Progenitor cell of endocrine pancreas (in vitro differentiated cells): Measurements from ENCODE around the gene GTPBP1. TPM values are rescaled to one million over a fixed set of nuclear protein-coding genes. Genes with fewer than 3 reads are reported as not detected.

Source experiments
- DNase-seq: peaks from one replicate; pipeline ENCODE4 v3.0.0; 2021; ENCODE audit warnings: low spot score; ENCODE audit not compliant: unreplicated experiment
- H3K27ac Mint-ChIP-seq: 2 replicates; pipeline ENCODE4 v1.8.0; 2021; ENCODE audit warnings: mild to moderate bottlenecking, moderate library complexity, mixed read lengths
- H3K27me3 Mint-ChIP-seq: 2 replicates; pipeline ENCODE4 v1.8.0; 2021; ENCODE audit warnings: mixed read lengths
- H3K36me3 Mint-ChIP-seq: 2 replicates; pipeline ENCODE4 v1.8.0; 2022; ENCODE audit warnings: mixed read lengths; ENCODE audit not compliant: insufficient read depth
- H3K4me1 Mint-ChIP-seq: 2 replicates; pipeline ENCODE4 v1.8.0; 2021; ENCODE audit warnings: low read depth, mixed read lengths
- H3K4me3 Mint-ChIP-seq: 2 replicates; pipeline ENCODE4 v1.8.0; 2021; ENCODE audit warnings: low read depth, mild to moderate bottlenecking, moderate library complexity, mixed read lengths
- H3K9me3 Mint-ChIP-seq: 2 replicates; pipeline ENCODE4 v1.8.0; 2021; ENCODE audit warnings: low read depth, mixed read lengths
- total RNA-seq: library from RNA; stranded (reverse); gene quantifications from 2 replicates; pipeline ENCODE4 v1.2.1, GENCODE V29; 2021
- TF ChIP-seq, protein P1 (sequence below): fragments of 200-600 bp; sonication (generic); IDR thresholded peaks from one replicate; pipeline ENCODE4 v1.5.0; 2021; ENCODE audit warnings: antibody characterized with exemption, mild to moderate bottlenecking; ENCODE audit not compliant: unreplicated experiment

Gene GTPBP1
- total RNA-seq, 1 donor from 2014 or later: 64.0 TPM

DNA sequence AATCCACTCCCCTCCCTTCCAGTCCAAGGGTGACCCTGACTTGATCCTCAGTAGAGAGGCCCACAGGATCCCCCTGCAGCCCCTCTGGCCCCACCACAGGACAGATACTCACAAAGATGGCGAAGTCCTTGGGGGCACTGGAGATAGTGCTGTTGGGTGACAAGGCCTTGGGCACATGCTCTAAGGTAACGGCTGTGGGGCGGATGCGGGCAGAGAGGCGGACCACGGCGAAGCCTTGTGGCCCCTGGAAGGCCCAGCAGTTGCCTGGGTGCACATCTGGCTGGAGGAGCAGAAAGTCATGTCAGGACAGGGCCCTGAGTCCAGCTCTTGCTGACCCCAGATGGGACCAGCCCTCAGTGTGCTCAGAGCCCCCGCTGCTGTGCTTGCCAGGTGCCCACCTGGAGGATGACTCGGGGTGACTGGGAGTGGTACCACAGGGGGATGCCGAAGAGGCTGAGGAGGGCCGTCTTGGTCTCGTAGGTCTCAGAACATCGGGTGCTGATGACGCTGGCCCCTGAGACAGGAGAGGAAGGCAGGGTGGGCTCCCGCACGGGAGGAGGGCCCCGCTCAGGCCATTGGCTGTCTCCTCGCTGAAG, 32.8 kb downstream of the GTPBP1 start:
- H3K9me3 Mint-ChIP-seq: no peaks in the 10 kb centered on the region
- TF ChIP-seq, protein P1, sequence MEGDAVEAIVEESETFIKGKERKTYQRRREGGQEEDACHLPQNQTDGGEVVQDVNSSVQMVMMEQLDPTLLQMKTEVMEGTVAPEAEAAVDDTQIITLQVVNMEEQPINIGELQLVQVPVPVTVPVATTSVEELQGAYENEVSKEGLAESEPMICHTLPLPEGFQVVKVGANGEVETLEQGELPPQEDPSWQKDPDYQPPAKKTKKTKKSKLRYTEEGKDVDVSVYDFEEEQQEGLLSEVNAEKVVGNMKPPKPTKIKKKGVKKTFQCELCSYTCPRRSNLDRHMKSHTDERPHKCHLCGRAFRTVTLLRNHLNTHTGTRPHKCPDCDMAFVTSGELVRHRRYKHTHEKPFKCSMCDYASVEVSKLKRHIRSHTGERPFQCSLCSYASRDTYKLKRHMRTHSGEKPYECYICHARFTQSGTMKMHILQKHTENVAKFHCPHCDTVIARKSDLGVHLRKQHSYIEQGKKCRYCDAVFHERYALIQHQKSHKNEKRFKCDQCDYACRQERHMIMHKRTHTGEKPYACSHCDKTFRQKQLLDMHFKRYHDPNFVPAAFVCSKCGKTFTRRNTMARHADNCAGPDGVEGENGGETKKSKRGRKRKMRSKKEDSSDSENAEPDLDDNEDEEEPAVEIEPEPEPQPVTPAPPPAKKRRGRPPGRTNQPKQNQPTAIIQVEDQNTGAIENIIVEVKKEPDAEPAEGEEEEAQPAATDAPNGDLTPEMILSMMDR: no peak
- H3K4me1 Mint-ChIP-seq: no peaks in the 10 kb centered on the region
- no peak overlapping the region for H3K4me3 Mint-ChIP-seq
- no peaks in the 10 kb centered on the region for H3K27me3 Mint-ChIP-seq
- no peak overlapping the region for H3K27ac Mint-ChIP-seq
- H3K36me3 Mint-ChIP-seq: peaks cover 14% of the 10 kb centered on the region
- DNase-seq: no peak

DNA sequence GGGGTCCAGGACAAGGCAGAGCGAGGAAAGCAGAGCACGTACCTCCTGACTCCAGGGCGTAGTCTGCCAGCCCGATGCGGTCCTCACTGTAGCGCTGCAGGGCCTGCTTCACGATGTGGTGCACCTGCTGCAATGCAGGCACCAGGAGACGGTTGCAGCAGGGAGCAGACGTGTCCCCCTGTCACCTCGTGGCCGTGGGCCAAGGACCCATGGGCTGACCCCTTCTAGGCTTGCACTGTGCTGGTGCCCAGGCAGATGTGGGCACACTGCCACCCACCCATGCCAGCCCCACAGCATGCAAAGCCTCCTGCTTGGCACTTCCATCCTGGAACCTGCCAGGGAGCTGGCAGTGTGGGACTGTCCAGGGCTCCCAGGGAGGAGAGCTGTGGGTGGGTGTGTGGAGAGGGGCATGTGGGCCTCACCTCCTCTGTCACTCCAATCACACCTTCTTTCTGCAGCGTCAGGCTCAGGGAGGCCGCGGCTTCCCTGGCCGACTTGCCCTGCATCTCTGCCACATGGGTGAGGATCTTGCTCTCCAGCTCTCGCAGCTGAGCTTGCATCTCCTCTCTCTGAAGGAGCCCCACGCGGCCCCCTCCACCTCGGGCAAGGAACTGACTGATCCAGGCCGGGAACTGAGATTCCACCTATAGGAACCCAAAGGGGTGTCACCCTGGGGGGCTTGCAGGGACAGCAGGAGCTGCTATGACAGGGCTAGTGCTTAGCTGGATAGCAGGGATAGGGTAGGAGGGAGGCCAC, 33.7 kb downstream of the GTPBP1 start:
- Mint-ChIP-seq H3K9me3 (no peaks in the 10 kb centered on the region), H3K27ac (no peak overlapping the region), H3K27me3 (no peaks in the 10 kb centered on the region), H3K36me3 (peaks cover 13% of the 10 kb centered on the region), H3K4me1 (no peaks in the 10 kb centered on the region), H3K4me3 (no peak overlapping the region)
- TF ChIP-seq, protein P1: no peak
- no peak for DNase-seq

DNA sequence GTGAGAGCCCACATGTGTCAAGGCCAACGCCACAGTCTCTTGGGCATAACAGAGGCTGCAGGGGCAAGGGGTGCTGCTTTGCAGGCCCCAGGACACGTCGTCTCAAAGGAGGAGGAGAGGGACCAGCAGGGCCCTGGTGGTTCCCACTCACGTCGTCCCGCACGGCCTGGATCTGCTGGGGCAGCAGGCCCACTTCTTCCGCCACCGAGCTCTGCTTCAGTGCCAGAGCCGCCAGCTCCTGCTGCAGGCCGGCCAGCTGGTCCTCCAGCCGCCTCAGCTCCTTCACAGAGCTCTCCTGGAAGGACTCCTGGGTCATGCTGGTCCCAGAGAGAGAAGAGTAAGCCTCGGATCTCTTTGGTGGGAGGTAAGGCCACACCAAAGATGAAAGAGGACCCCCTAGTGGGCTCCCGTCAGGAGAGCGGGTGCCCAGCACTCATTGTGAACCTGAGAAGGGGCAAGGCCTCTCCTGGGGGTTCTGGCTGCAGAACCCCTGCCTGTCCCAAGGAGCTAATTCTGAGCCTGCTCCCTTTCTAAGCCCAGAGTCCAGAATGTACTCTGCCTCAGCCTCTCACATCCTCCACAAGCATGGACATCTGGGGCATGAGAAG, 34.5 kb downstream of the GTPBP1 start:
- TF ChIP-seq, protein P1: no peak
- peaks cover 14% of the 10 kb centered on the region for H3K36me3 Mint-ChIP-seq
- DNase-seq: no peak

DNA sequence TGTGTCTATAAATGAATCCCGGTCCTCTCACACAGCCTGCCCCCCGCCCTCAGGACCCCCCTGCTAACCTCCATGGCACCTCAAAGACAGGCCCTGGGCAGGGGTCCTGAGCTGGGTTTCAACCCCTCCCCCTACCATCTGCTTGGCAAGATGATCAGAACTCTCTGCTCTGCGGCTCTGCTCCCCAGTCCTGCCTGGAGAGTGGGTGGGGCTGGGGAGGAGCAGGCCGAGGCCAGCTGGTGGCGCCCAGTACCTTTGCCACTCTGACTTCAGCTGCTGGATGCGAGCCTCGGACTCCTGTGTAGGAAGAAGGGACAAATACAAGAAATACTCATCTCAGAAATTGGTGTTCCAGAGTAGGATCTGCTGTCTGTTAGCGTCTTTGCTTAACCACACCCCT, 35.0 kb downstream of the GTPBP1 start:
- Mint-ChIP-seq H3K27me3 (no peaks in the 10 kb centered on the region), H3K4me1 (no peaks in the 10 kb centered on the region), H3K36me3 (peaks cover 14% of the 10 kb centered on the region), H3K27ac (no peak overlapping the region), H3K9me3 (no peaks in the 10 kb centered on the region), H3K4me3 (no peak overlapping the region)
- TF ChIP-seq, protein P1: no peak
- DNase-seq: no peak

More for the DNA sequence above, 34.5 kb downstream of the GTPBP1 start:
- Mint-ChIP-seq H3K27ac (no peak overlapping the region), H3K4me1 (no peaks in the 10 kb centered on the region), H3K4me3 (no peak overlapping the region), H3K27me3 (no peaks in the 10 kb centered on the region), H3K9me3 (no peaks in the 10 kb centered on the region)

DNA sequence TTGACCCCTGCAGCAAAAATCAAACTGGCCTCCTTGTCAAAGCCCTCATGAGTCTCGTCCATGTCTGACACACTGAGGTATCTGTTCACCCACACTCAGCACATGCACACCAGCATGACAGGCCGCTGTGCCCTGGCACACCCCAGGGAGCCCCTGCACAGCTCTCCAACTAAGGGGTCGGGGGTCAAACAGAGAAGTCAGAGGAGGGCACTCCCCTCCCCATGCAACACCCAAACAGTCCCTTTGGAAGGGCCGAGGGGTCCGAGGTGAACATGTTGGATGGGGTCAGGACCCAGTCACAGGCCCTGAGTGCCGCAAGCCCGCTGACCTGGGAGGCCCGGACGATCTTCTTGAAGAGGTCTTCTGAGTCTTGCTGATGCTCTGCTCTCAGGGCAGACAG, 35.4 kb downstream of the GTPBP1 start:
- no peak overlapping the region for H3K27ac Mint-ChIP-seq
- no peaks in the 10 kb centered on the region for H3K27me3 Mint-ChIP-seq
- peaks cover 14% of the 10 kb centered on the region for H3K36me3 Mint-ChIP-seq
- TF ChIP-seq, protein P1: no peak
- H3K4me3 Mint-ChIP-seq: no peak overlapping the region
- no peak for DNase-seq
- no peaks in the 10 kb centered on the region for H3K4me1 Mint-ChIP-seq
- H3K9me3 Mint-ChIP-seq: no peaks in the 10 kb centered on the region
